MM.1S (cell line): Measurements from ENCODE around the gene SCLY.

ENCODE experiments used
- DNase-seq: peaks from one replicate; pipeline ENCODE4 v3.0.0-alpha.2; 2015
- H2AFZ ChIP-seq: fragments of 300-600 bp; sonication (generic); 2 replicates; pipeline ENCODE4 v1.6.0; 2016; ENCODE audit warnings: antibody characterized with exemption, low read length
- H3F3A ChIP-seq: fragments of 300-600 bp; sonication (generic); 2 replicates; pipeline ENCODE4 v1.6.1; 2016; ENCODE audit warnings: mild to moderate bottlenecking, antibody characterized with exemption, low read length, moderate library complexity, mixed read lengths; ENCODE audit not compliant: insufficient read depth
- H3K27ac ChIP-seq: fragments of 300-600 bp; sonication (generic); 2 replicates; pipeline ENCODE4 v1.5.1; 2016; ENCODE audit warnings: mild to moderate bottlenecking, low read length
- H3K27me3 ChIP-seq: fragments of 300-600 bp; sonication (generic); replicated peaks from 2 replicates; pipeline ENCODE4 v1.6.0; 2016; ENCODE audit warnings: low read length; ENCODE audit not compliant: insufficient read depth
- H3K36me3 ChIP-seq: fragments of 300-600 bp; sonication (generic); replicated peaks from 2 replicates; pipeline ENCODE4 v1.6.1; 2016; ENCODE audit warnings: mild to moderate bottlenecking, low read length, mixed read lengths; ENCODE audit not compliant: insufficient read depth
- H3K4me1 ChIP-seq: fragments of 300-600 bp; sonication (generic); 2 replicates; pipeline ENCODE4 v1.6.1; 2016; ENCODE audit warnings: low read length, mixed read lengths
- H3K4me2 ChIP-seq: fragments of 300-600 bp; sonication (generic); 2 replicates; pipeline ENCODE4 v1.6.0; 2016; ENCODE audit warnings: low read depth, low read length
- H3K4me3 ChIP-seq: fragments of 300-600 bp; sonication (generic); 2 replicates; pipeline ENCODE4 v1.5.1; 2016; ENCODE audit warnings: low read length, mixed read lengths
- H3K79me2 ChIP-seq: fragments of 300-600 bp; sonication (generic); 2 replicates; pipeline ENCODE4 v1.6.1; 2016; ENCODE audit warnings: mixed run types, low read length, mixed read lengths
- H3K9ac ChIP-seq: fragments of 300-600 bp; sonication (generic); 2 replicates; pipeline ENCODE4 v1.6.1; 2016; ENCODE audit warnings: low read length, mixed read lengths
- H3K9me2 ChIP-seq: fragments of 300-600 bp; sonication (generic); replicated peaks from 2 replicates; pipeline ENCODE4 v1.6.1; 2016; ENCODE audit warnings: mild to moderate bottlenecking, low read length, mixed read lengths; ENCODE audit not compliant: insufficient read depth
- H3K9me3 ChIP-seq: fragments of 300-600 bp; sonication (generic); replicated peaks from 2 replicates; pipeline ENCODE4 v1.6.1; 2016; ENCODE audit warnings: mild to moderate bottlenecking, low read length, mixed read lengths; ENCODE audit not compliant: insufficient read depth
- H4K20me1 ChIP-seq: fragments of 300-600 bp; sonication (generic); 2 replicates; pipeline ENCODE4 v1.6.1; 2016; ENCODE audit warnings: mild to moderate bottlenecking, low read length, moderate library complexity, mixed read lengths; ENCODE audit not compliant: insufficient read depth
- EZH2 ChIP-seq: fragments of 300-600 bp; sonication (generic); optimal IDR thresholded peaks from 2 replicates; pipeline ENCODE3; 2017; ENCODE audit warnings: low read depth, mild to moderate bottlenecking, antibody characterized with exemption, low read length, mixed read lengths
- EZH2phosphoT487 ChIP-seq: fragments of 300-600 bp; sonication (generic); IDR thresholded peaks from 2 replicates; pipeline ENCODE4 v1.6.1; 2018; ENCODE audit warnings: antibody characterized with exemption, low read length
- TF ChIP-seq, protein P1 (sequence below): fragments of 300-600 bp; sonication (generic); IDR thresholded peaks from 2 replicates; pipeline ENCODE4 v1.5.1; 2016; ENCODE audit warnings: antibody characterized with exemption, low read length, mixed read lengths

The SCLY gene

DNA sequence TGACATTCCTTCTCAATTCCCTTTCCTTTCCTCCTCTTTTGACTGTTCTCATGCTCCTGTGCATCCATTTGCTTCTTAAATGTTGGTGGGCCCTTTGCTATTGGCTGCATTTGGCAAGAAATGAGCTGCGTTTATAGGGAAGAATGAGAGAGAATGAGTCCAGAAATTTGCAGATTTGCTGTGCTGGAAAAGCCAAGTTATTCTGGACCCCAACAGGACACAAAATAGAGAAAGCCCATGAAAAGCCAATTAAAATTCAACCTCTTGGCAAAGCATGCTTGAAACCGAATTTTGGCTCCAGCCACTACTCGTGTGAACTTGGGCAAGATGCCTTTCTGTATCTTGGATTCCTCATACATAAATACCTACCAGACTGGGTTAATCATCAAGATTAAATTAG is 1.3 kb upstream of the SCLY start:
- no peak overlapping the region for H2AFZ ChIP-seq
- H3K79me2 ChIP-seq, result peaks cover 17% of the 10 kb centered on the region
- no peaks in the 10 kb centered on the region for H4K20me1 ChIP-seq
- H3K27ac ChIP-seq, result no peak overlapping the region
- H3K9ac ChIP-seq, result no peak overlapping the region
- H3K4me1 ChIP-seq, result peaks cover 10% of the 10 kb centered on the region; the same call in 1 of the 2 replicates
- TF ChIP-seq, protein P1, sequence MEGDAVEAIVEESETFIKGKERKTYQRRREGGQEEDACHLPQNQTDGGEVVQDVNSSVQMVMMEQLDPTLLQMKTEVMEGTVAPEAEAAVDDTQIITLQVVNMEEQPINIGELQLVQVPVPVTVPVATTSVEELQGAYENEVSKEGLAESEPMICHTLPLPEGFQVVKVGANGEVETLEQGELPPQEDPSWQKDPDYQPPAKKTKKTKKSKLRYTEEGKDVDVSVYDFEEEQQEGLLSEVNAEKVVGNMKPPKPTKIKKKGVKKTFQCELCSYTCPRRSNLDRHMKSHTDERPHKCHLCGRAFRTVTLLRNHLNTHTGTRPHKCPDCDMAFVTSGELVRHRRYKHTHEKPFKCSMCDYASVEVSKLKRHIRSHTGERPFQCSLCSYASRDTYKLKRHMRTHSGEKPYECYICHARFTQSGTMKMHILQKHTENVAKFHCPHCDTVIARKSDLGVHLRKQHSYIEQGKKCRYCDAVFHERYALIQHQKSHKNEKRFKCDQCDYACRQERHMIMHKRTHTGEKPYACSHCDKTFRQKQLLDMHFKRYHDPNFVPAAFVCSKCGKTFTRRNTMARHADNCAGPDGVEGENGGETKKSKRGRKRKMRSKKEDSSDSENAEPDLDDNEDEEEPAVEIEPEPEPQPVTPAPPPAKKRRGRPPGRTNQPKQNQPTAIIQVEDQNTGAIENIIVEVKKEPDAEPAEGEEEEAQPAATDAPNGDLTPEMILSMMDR, result no peak
- TF ChIP-seq EZH2phosphoT487 (no peak), EZH2 (no peak)
- DNase-seq, result no peak
- no peaks in the 10 kb centered on the region for H3K36me3 ChIP-seq
- peak overlapping the region; percentile 82 for H3K4me2 ChIP-seq
- peak overlapping the region; percentile 85; the same call in 1 of the 2 replicates for H3K4me3 ChIP-seq
- H3F3A ChIP-seq, result peaks cover 9% of the 10 kb centered on the region
- H3K27me3 ChIP-seq, result no peaks in the 10 kb centered on the region
- H3K9me3 ChIP-seq, result no peaks in the 10 kb centered on the region
- H3K9me2 ChIP-seq, result no peaks in the 10 kb centered on the region

DNA sequence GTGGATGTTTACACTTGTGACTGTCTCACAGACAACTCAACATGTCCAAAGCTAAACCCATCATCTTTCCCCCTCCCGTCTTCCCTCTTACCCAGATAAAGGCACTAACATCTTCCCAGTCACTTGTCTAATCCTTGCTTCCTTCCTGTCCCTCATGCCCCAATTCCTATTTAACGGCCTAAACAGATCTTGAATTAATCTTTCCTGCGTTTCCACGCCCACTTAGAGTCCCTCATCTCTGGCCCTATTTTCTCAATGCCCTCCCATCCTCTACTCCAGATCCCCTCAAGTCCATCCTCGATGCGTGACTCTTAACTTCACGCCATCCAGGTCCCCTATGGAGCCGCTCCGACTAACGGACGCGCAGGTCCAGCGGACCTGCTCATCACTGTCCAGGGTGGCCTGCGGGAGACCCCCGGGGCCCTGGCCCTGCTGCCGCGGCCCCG is 682 bp upstream of the SCLY start:
- Histone ChIP-seq H3K36me3 (no peaks in the 10 kb centered on the region; the same call in 1 of the 2 replicates), H3K27ac (peak overlapping the region; percentile 45; the same call in 1 of the 2 replicates), H3K4me1 (peaks cover 10% of the 10 kb centered on the region; the same call in 1 of the 2 replicates), H2AFZ (peak overlapping the region; percentile 79), H3K27me3 (no peaks in the 10 kb centered on the region), H3K9me2 (no peaks in the 10 kb centered on the region), H3K79me2 (peaks cover 17% of the 10 kb centered on the region), H3F3A (peaks cover 9% of the 10 kb centered on the region), H4K20me1 (no peaks in the 10 kb centered on the region), H3K9ac (peak overlapping the region; percentile 91), H3K4me2 (peak overlapping the region; percentile 82), H3K4me3 (peak overlapping the region; percentile 85), H3K9me3 (no peaks in the 10 kb centered on the region)
- TF ChIP-seq, protein P1, result no peak
- TF ChIP-seq EZH2phosphoT487 (no peak), EZH2 (no peak)
- no peak for DNase-seq

DNA sequence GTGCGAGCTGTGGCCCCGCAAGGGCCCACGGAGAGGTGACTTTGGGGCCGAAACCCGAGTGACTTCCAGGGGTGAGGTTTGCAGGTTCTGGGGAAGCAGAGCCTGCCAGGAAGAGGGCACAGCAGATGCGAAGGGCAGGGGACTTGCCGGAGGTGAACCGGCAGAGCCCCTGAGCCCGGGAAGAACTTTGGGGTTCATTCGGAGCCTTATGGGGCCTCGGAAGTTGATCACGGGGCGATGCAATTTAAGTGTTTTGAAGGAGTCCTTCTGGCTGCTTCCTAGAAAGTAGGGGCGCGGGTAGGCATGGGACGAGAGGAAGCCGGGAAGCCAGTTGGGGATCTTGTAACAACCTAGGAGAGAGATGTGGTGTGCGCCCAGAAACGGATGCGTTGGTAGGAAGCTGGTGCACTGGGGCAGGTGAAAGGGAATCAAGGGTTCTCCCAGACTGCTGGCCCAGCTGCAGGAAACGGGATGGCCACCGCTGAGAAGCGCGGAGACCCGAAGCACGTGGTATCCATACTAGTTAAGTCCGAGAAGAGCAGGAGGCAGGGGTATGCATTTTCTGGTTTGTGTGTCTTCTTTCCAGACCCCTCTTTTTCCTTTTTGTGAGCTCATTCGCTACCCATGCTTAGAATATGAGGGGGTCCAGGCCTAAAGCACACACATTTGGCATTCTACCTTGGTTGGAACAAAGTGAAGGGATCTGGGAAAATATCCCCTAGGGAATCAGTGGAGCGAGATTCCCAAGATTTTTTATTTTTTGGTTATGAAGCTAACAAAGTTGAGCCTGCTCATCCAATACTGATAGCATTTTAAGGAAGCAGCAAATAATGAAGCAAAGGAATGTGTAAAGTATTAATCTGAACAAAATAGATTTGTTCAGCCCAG is 758 bp downstream of the SCLY start:
- Histone ChIP-seq H3F3A (peaks cover 9% of the 10 kb centered on the region), H3K9me3 (no peaks in the 10 kb centered on the region), H3K36me3 (no peaks in the 10 kb centered on the region; the same call in 1 of the 2 replicates), H3K79me2 (peaks cover 17% of the 10 kb centered on the region), H3K9ac (peak overlapping the region; percentile 84), H3K4me3 (peak overlapping the region; percentile 95), H3K4me2 (peak overlapping the region; percentile 95), H3K4me1 (peaks cover 10% of the 10 kb centered on the region; the same call in 1 of the 2 replicates), H2AFZ (peak overlapping the region; percentile 88), H3K9me2 (no peaks in the 10 kb centered on the region), H3K27me3 (no peaks in the 10 kb centered on the region), H3K27ac (peak overlapping the region; percentile 52; the same call in 1 of the 2 replicates), H4K20me1 (no peaks in the 10 kb centered on the region)
- TF ChIP-seq EZH2phosphoT487 (no peak), EZH2 (no peak)
- TF ChIP-seq, protein P1, result no peak
- peak; percentile 36 for DNase-seq
